BLaER1 treated with 17β-estradiol and CSF1 and Interleukin-3, amounts not matched to agents 10 nM and 100 nM (cell line): Measurements from ENCODE around the gene NELFE.
A peak's percentile ranks its signal among the peaks of the same experiment; 100 is the strongest.

Source experiments
- H3K27ac ChIP-seq, 11 experiments: shearing (Covaris generic); formaldehyde crosslinking; 2 replicates each; pipeline ENCODE4 v1.8.1; 2022
- H3K27me3 ChIP-seq, 11 experiments: shearing (Covaris generic); formaldehyde crosslinking; 2 replicates each; pipeline ENCODE4 v1.8.1; 2022
- H3K36me3 ChIP-seq, 11 experiments: shearing (Covaris generic); formaldehyde crosslinking; 2 replicates each; pipeline ENCODE4 v1.8.1; 2022
- H3K4me1 ChIP-seq, 10 experiments: shearing (Covaris generic); formaldehyde crosslinking; 2 replicates each; pipeline ENCODE4 v1.8.1; 2022
- H3K4me2 ChIP-seq, 11 experiments: shearing (Covaris generic); formaldehyde crosslinking; 2 replicates each; pipeline ENCODE4 v1.8.1; 2022
- H3K4me3 ChIP-seq, 10 experiments: shearing (Covaris generic); formaldehyde crosslinking; 2 replicates each; pipeline ENCODE4 v1.8.1; 2022
- H3K9ac ChIP-seq, 11 experiments: shearing (Covaris generic); formaldehyde crosslinking; 2 replicates each; pipeline ENCODE4 v1.8.1; 2022
- H3K9me3 ChIP-seq, 11 experiments: shearing (Covaris generic); formaldehyde crosslinking; replicated peaks in 1 of 11; 2 replicates each; pipeline ENCODE4 v1.8.1; 2022
- H4K20me1 ChIP-seq, 11 experiments: shearing (Covaris generic); formaldehyde crosslinking; 2 replicates each; pipeline ENCODE4 v1.8.1; 2022
- Cebpa-rat ChIP-seq, 11 experiments: shearing (Covaris generic); IDR thresholded peaks; 2 replicates each; pipeline ENCODE4 v1.8.1; 2022

NELFE gene

GRCh38 chr6:31928672-31928939 lies 30.2 kb downstream of the NELFE start:
- peaks cover 0 to 21% (median 3%) of the 10 kb centered on the region in 10 experiments; a peak in 9 of 20 replicates for H3K4me1 ChIP-seq
- H3K9me3 ChIP-seq = peaks cover 0 to 5% (median 0%) of the 10 kb centered on the region in 11 experiments; a peak in 3 of 22 replicates
- no peak overlapping the region for H3K4me3 ChIP-seq
- H3K27me3 ChIP-seq = no peaks in the 10 kb centered on the region
- no peak overlapping the region for H3K27ac ChIP-seq
- H3K4me2 ChIP-seq = no peak overlapping the region
- TF ChIP-seq Cebpa-rat (IDR thresholded peaks at IDR 0.05) = no peak
- no peaks in the 10 kb centered on the region for H4K20me1 ChIP-seq
- no peaks in the 10 kb centered on the region for H3K36me3 ChIP-seq
- no peak overlapping the region for H3K9ac ChIP-seq

GRCh38 chr6:31927863-31928671 lies 30.7 kb downstream of the NELFE start:
- peaks cover 0 to 5% (median 0%) of the 10 kb centered on the region in 11 experiments; a peak in 3 of 22 replicates for H3K9me3 ChIP-seq
- H3K4me2 ChIP-seq = peak overlapping the region in 2 of 11 experiments; percentile 14 to 24; a peak in 1 of 22 replicates
- H3K4me3 ChIP-seq = no peak overlapping the region
- H3K27me3 ChIP-seq = no peaks in the 10 kb centered on the region
- no peak overlapping the region for H3K9ac ChIP-seq
- no peak for TF ChIP-seq Cebpa-rat (IDR thresholded peaks at IDR 0.05)
- H3K27ac ChIP-seq = no peak overlapping the region
- H3K36me3 ChIP-seq = no peaks in the 10 kb centered on the region
- peaks cover 0 to 21% (median 3%) of the 10 kb centered on the region in 10 experiments; a peak in 9 of 20 replicates for H3K4me1 ChIP-seq
- H4K20me1 ChIP-seq = no peaks in the 10 kb centered on the region

GRCh38 chr6:31927242-31927862 lies 31.4 kb downstream of the NELFE start, which contains the start of gene C2:
Gene C2 (plus strand): TSS chr6:31927717. CDS start chr6:31927753, 36 bp downstream.
- H3K27ac ChIP-seq = no peak within 1 kb of the TSS
- H3K9me3 ChIP-seq = peaks cover 0 to 5% (median 0%) of the 10 kb centered on the region in 11 experiments; a peak in 3 of 22 replicates
- H3K36me3 ChIP-seq = no peaks in the 10 kb centered on the region
- H3K9ac ChIP-seq = no peak within 1 kb of the TSS
- peak within 1 kb of the TSS in 2 of 11 experiments; percentile 14 to 24; a peak in 1 of 22 replicates for H3K4me2 ChIP-seq
- H3K4me3 ChIP-seq = no peak within 1 kb of the TSS
- no peaks in the 10 kb centered on the region for H4K20me1 ChIP-seq
- peaks cover 0 to 21% (median 3%) of the 10 kb centered on the region in 10 experiments; a peak in 9 of 20 replicates for H3K4me1 ChIP-seq
- H3K27me3 ChIP-seq = no peaks in the 10 kb centered on the region
- no peak for TF ChIP-seq Cebpa-rat (IDR thresholded peaks at IDR 0.05)

DNA sequence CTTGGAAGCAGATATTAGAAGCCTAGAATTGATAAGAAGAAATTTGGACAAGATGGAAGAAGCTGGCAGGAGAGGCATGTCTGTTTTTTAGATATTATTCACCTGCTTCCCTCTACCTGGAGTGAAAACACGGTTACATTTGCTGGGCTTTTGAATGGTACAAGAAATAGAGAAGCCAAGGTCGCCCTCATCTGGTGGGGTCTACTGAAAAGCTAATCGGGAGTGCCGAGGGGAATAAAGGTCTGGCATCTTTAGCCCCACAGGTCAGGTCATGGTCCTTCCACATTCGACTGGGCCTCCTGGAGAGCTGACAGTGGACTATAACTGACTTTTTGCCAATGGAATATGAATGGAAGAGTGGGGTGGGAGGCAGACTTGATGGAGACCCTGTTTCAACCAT lies 35.8 kb downstream of the NELFE start:
- no peaks in the 10 kb centered on the region for H3K27me3 ChIP-seq
- no peak overlapping the region for H3K27ac ChIP-seq
- no peaks in the 10 kb centered on the region for H3K36me3 ChIP-seq
- peaks cover 0 to 25% (median 3%) of the 10 kb centered on the region in 10 experiments; a peak in 9 of 20 replicates for H3K4me1 ChIP-seq
- H3K9ac ChIP-seq = no peak overlapping the region
- no peak overlapping the region for H3K4me3 ChIP-seq
- no peak overlapping the region for H3K4me2 ChIP-seq
- peaks cover 0 to 5% (median 0%) of the 10 kb centered on the region in 11 experiments; a peak in 3 of 22 replicates for H3K9me3 ChIP-seq
- no peak for TF ChIP-seq Cebpa-rat (IDR thresholded peaks at IDR 0.05)
- no peaks in the 10 kb centered on the region for H4K20me1 ChIP-seq

GRCh38 chr6:31920811-31921210 lies 38.0 kb downstream of the NELFE start:
- H3K9me3 ChIP-seq = peaks cover 0 to 1% (median 0%) of the 10 kb centered on the region in 11 experiments; a peak in 1 of 22 replicates
- H3K9ac ChIP-seq = no peak overlapping the region
- no peaks in the 10 kb centered on the region for H3K36me3 ChIP-seq
- H3K4me1 ChIP-seq = peaks cover 0 to 24% (median 3%) of the 10 kb centered on the region in 10 experiments; a peak in 9 of 20 replicates
- TF ChIP-seq Cebpa-rat (IDR thresholded peaks at IDR 0.05) = no peak
- H3K4me2 ChIP-seq = peak overlapping the region in 6 of 11 experiments; percentile 12 to 60 (median 40); a peak in 11 of 22 replicates
- H3K4me3 ChIP-seq = no peak overlapping the region
- no peaks in the 10 kb centered on the region for H3K27me3 ChIP-seq
- H3K27ac ChIP-seq = peak overlapping the region in 3 of 11 experiments; percentile 39 to 42 (median 41); a peak in 6 of 22 replicates
- no peaks in the 10 kb centered on the region for H4K20me1 ChIP-seq

GRCh38 chr6:31919624-31920303 lies 39.0 kb downstream of the NELFE start:
- peak overlapping the region in 3 of 11 experiments; percentile 41 to 60 (median 51); a peak in 4 of 22 replicates for H3K4me2 ChIP-seq

GRCh38 chr6:31918069-31918720 lies 40.6 kb downstream of the NELFE start:
- TF ChIP-seq Cebpa-rat (IDR thresholded peaks at IDR 0.05) = no peak
- H3K4me2 ChIP-seq = 0 out of 22 replicates have a peak overlapping the region, but pooled peaks of 2 of the 11 experiments have one; percentile 4 to 7
- H3K9ac ChIP-seq = no peak overlapping the region
- H4K20me1 ChIP-seq = no peaks in the 10 kb centered on the region
- no peaks in the 10 kb centered on the region for H3K27me3 ChIP-seq
- H3K4me1 ChIP-seq = peaks cover 0 to 26% (median 3%) of the 10 kb centered on the region in 10 experiments; a peak in 9 of 20 replicates
- H3K36me3 ChIP-seq = no peaks in the 10 kb centered on the region
- no peak overlapping the region for H3K27ac ChIP-seq
- no peak overlapping the region for H3K4me3 ChIP-seq
- H3K9me3 ChIP-seq = no peaks in the 10 kb centered on the region

More at GRCh38 chr6:31919624-31920303, 39.0 kb downstream of the NELFE start:
- Histone ChIP-seq H3K27ac (peak overlapping the region in 1 of 11 experiments; percentile 42; a peak in 1 of 22 replicates), H3K4me3 (no peak overlapping the region), H3K9me3 (no peaks in the 10 kb centered on the region), H3K36me3 (no peaks in the 10 kb centered on the region), H3K27me3 (no peaks in the 10 kb centered on the region), H4K20me1 (no peaks in the 10 kb centered on the region), H3K4me1 (peaks cover 0 to 24% (median 3%) of the 10 kb centered on the region in 10 experiments; a peak in 9 of 20 replicates), H3K9ac (no peak overlapping the region)
- TF ChIP-seq Cebpa-rat (IDR thresholded peaks at IDR 0.05) = no peak

GRCh38 chr6:31915756-31916155 lies 43.0 kb downstream of the NELFE start:
- Histone ChIP-seq H3K27me3 (no peaks in the 10 kb centered on the region), H3K4me3 (no peak overlapping the region), H3K4me2 (no peak overlapping the region), H3K4me1 (peaks cover 0 to 33% (median 14%) of the 10 kb centered on the region in 10 experiments; a peak in 14 of 20 replicates), H3K9ac (no peak overlapping the region), H3K27ac (no peak overlapping the region), H3K36me3 (no peaks in the 10 kb centered on the region), H3K9me3 (no peaks in the 10 kb centered on the region), H4K20me1 (no peaks in the 10 kb centered on the region)
- no peak for TF ChIP-seq Cebpa-rat (IDR thresholded peaks at IDR 0.05)
